Heart right ventricle (tissue), 16 donors: ENCODE results near the gene DSP. TPM values are rescaled to one million over a fixed set of nuclear protein-coding genes. Genes with fewer than 3 reads are reported as not detected.

Source experiments
- ATAC-seq, 8 donors: fragments of 200-7000 bp; cut with Tn5 transposase; one replicate each; pipeline ENCODE4 v1.9.1; 2020; ENCODE audit warnings: mild to moderate bottlenecking in 8 of 8, moderate library complexity in 8 of 8, moderate number of reproducible peaks in 1 of 8
- DNase-seq, 2 donors: peaks; one replicate each; pipeline ENCODE4 v3.0.0-alpha.2; 2020
- H3K27ac ChIP-seq, 10 donors: fragments of 200-600 bp; sonication (generic) in 2 of 10; one replicate each; pipeline versions ENCODE4 v1.5.0 to v1.8.0; 2020 to 2022; ENCODE audit warnings: mild to moderate bottlenecking in 3 of 10
- H3K27me3 ChIP-seq, 7 donors: fragments of 200-600 bp; one replicate each; pipeline ENCODE4 v1.8.0; 2021 to 2022; ENCODE audit warnings: mild to moderate bottlenecking in 2 of 7
- H3K36me3 ChIP-seq, 9 donors: fragments of 200-600 bp; sonication (generic) in 1 of 9; one replicate each; pipeline versions ENCODE4 v1.5.0 to v1.8.0; 2020 to 2022; ENCODE audit warnings: mild to moderate bottlenecking in 2 of 9
- H3K4me1 ChIP-seq, 9 donors: fragments of 200-600 bp; sonication (generic) in 1 of 9; one replicate each; pipeline versions ENCODE4 v1.5.0 to v1.8.0; 2020 to 2022; ENCODE audit warnings: mild to moderate bottlenecking in 4 of 9
- H3K4me3 ChIP-seq, 10 donors: fragments of 200-600 bp; sonication (generic) in 2 of 10; one replicate each; pipeline versions ENCODE4 v1.5.0 to v1.8.0; 2020 to 2022; ENCODE audit warnings: mild to moderate bottlenecking in 7 of 10, moderate library complexity in 2 of 10
- H3K9me3 ChIP-seq, 11 donors: fragments of 200-600 bp in 10 of 11; sonication (generic) in 2 of 11; one replicate each; pipeline versions ENCODE4 v1.5.0 to v1.8.0; 2013 to 2022; ENCODE audit warnings: mild to moderate bottlenecking in 2 of 11, control low read depth in 1 of 11, moderate library complexity in 1 of 11
- CTCF ChIP-seq, 9 donors: fragments of 200-600 bp; sonication (generic) in 2 of 9; IDR thresholded peaks; one replicate each; pipeline versions ENCODE4 v1.5.0 to v1.8.0; 2021 to 2022; ENCODE audit warnings: antibody characterized with exemption in 9 of 9, mild to moderate bottlenecking in 5 of 9, moderate library complexity in 1 of 9
- WGBS, 2 donors: extraction: QIAGEN DNeasy Blood & Tissue Kit; methylation state at CpG; one replicate each; pipeline ENCODE4 v1.1.7; 2013; ENCODE audit warnings: inconsistent platforms in 1 of 2; 5-methylcytosine and 5-hydroxymethylcytosine counted together
- intact Hi-C, 10 donors: fragments of 100-400 bp; cut with DNase I; formaldehyde crosslinking; loops; one replicate each; pipeline versions ENCODE4 v1.11.1 to v1.14.2; 2022
- polyA plus RNA-seq, 2 donors: library from polyadenylated mRNA; stranded (reverse); fragments of 200-250 nt; gene quantifications; one replicate each; pipeline ENCODE4 v1.2.3, GENCODE V29; 2013
- total RNA-seq, 10 donors: library from RNA; stranded (reverse); fragmentation: NEBNext Ultra II Directional in 3 of 10; extraction: Animal tissue kit (Norgen Biotek cat#: 25700) in 3 of 10; gene quantifications; one replicate each; pipeline versions ENCODE4 v1.2.1 to v1.2.4, GENCODE V29; 2021 to 2023
- donor health status: Arrhythmogenic right ventricular cardiomyopathy.
- donor health status: ischemic (EF 13 %, LVEDD 7.1; RV severe dilation, severe dysfunction).
- donor health status: healthy with polysubstance abuse.
- donor health status: DM: no; HTN: yes; CAD: no.
- donor health status: DM: no; HTN: no; CAD: no.
- donor health status: ischemic (EF 25% LVEDD 6.9; RV normal size, moderate dysfunction).
- donor health status: ischemic (EF 25% LVEDD 5.7; RV mildly dilated, moderate dysfunction).
- donor health status: healthy.
- donor health status: DM: yes; HTN: yes; CAD: no.
- donor health status: Ischemic cardiomyopathy.
- donor health status: ischemic (EF 35%, LVEDD 5.7; RV mildly dilated, moderate dysfunction).
- donor health status: nonischemic (EF 11% LVEDD 7.7; RV severe dilation, severe dysfunction).
- donor health status: DM: yes; HTN: yes; CAD: no.
- donor health status: PGD.
- donor health status: ischemic (EF 29% LVEDD 5.4; RV normal size, mild dysfunction).
- donor health status: nonischemic (EF 23%, LVEDD 6.1; RV moderate dilation, normal function).

Gene DSP
- total and polyA plus RNA-seq, 12 donors: 56.5 to 471 (median 355) TPM

GRCh38 chr6:7585287-7585930, 43.9 kb downstream of the DSP start:
- Histone ChIP-seq H3K4me1 (peaks cover 0 to 13% (median 8%) of the 10 kb centered on the region in 9 donors), H3K36me3 (peaks cover 0 to 54% (median 0%) of the 10 kb centered on the region in 9 donors), H3K9me3 (no peaks in the 10 kb centered on the region), H3K4me3 (no peak overlapping the region), H3K27me3 (no peaks in the 10 kb centered on the region), H3K27ac (no peak overlapping the region)
- 97% methylated on average over 28 of the region's 28 CpGs for WGBS, 2 donors
- DNase-seq (no peak), ATAC-seq (no peak)
- no peak for TF ChIP-seq CTCF (IDR thresholded peaks at IDR 0.05)
- intact Hi-C loops: loop anchor here in 2 of 10 donors (10.0 kb wide), 2 partner anchors 161 to 181 kb away; no protein-coding TSS in a partner anchor

- ATAC-seq: no peak
- 70 to 71% methylated on average over 3 of the region's 3 CpGs for WGBS, 2 donors
- intact Hi-C loops: loop anchor here in 2 of 10 donors (10.0 kb wide), 2 partner anchors 163 to 183 kb away; no protein-coding TSS in a partner anchor
Observed at GRCh38 chr6:7587631-7588100, 46.2 kb downstream of the DSP start.

GRCh38 chr6:7588506-7588905, 47.0 kb downstream of the DSP start:
- H3K4me1 ChIP-seq: peaks cover 0 to 42% (median 34%) of the 10 kb centered on the region in 9 donors
- H3K9me3 ChIP-seq: no peaks in the 10 kb centered on the region
- ATAC-seq (no peak), DNase-seq (no peak)
- TF ChIP-seq CTCF (IDR thresholded peaks at IDR 0.05): no peak
- H3K27me3 ChIP-seq: no peaks in the 10 kb centered on the region
- no peak overlapping the region for H3K4me3 ChIP-seq
- no peak overlapping the region for H3K27ac ChIP-seq
- H3K36me3 ChIP-seq: peaks cover 0 to 27% (median 2%) of the 10 kb centered on the region in 9 donors
- WGBS, 2 donors: 68 to 81% methylated on average over 4 of the region's 4 CpGs
- intact Hi-C loops: loop anchor here in 2 of 10 donors (10.0 kb wide), 2 partner anchors 164 to 184 kb away; no protein-coding TSS in a partner anchor

More at GRCh38 chr6:7587631-7588100, 46.2 kb downstream of the DSP start:
- no peak overlapping the region for H3K4me3 ChIP-seq
- peaks cover 0 to 34% (median 27%) of the 10 kb centered on the region in 9 donors for H3K4me1 ChIP-seq
- H3K9me3 ChIP-seq: no peaks in the 10 kb centered on the region
- H3K27me3 ChIP-seq: no peaks in the 10 kb centered on the region
- H3K36me3 ChIP-seq: peaks cover 0 to 36% (median 0%) of the 10 kb centered on the region in 9 donors
- no peak overlapping the region for H3K27ac ChIP-seq
- no peak for DNase-seq
- no peak for TF ChIP-seq CTCF (IDR thresholded peaks at IDR 0.05)

- no peak for DNase-seq
- TF ChIP-seq CTCF (IDR thresholded peaks at IDR 0.05): no peak
- no peaks in the 10 kb centered on the region for H3K9me3 ChIP-seq
- intact Hi-C loops: loop anchor here in 2 of 10 donors (10.0 kb wide), 2 partner anchors 164 to 184 kb away; no protein-coding TSS in a partner anchor
- peak overlapping the region in 7 of 10 donors; percentile 63 to 98 (median 90) for H3K4me3 ChIP-seq
- peak overlapping the region in 7 of 10 donors; percentile 64 to 89 (median 83) for H3K27ac ChIP-seq
- no peak for ATAC-seq
- 79 to 89% methylated on average over 3 of the region's 3 CpGs for WGBS, 2 donors
- peaks cover 0 to 25% (median 2%) of the 10 kb centered on the region in 9 donors for H3K36me3 ChIP-seq
- H3K27me3 ChIP-seq: no peaks in the 10 kb centered on the region
- H3K4me1 ChIP-seq: peaks cover 0 to 49% (median 39%) of the 10 kb centered on the region in 9 donors
Observed at GRCh38 chr6:7589221-7589620, 47.8 kb downstream of the DSP start.
